ENCODE data around the gene DMD. TPM values are rescaled to one million over a fixed set of nuclear protein-coding genes. Genes with fewer than 3 reads are reported as not detected.

The DMD gene
- total and polyA plus RNA-seq, 2 of the 8 experiments (the other 6 are each of a cell fraction or from before 2014, with no cell fraction given) = 4.8 to 7.4 TPM

- TF ChIP-seq CHD7 (IDR thresholded peaks at IDR 0.05; ENCODE audit: insufficient replicate concordance, low read length) (no peak), CTCF (IDR thresholded peaks at IDR 0.05; ENCODE audit: control extremely low read depth in 1 of 3, insufficient read depth in 1 of 3, low read depth in 1 of 3, low read length in 3 of 3) (no peak), BCL11A (IDR thresholded peaks at IDR 0.05; ENCODE audit: low read depth in 2 of 2, low read length in 2 of 2) (no peak), JUND (IDR thresholded peaks at IDR 0.05; ENCODE audit: low read length) (no peak), NRF1 (IDR thresholded peaks at IDR 0.05; ENCODE audit: low read depth, low read length) (no peak), MAX (IDR thresholded peaks at IDR 0.05) (no peak), NANOG (IDR thresholded peaks at IDR 0.05; ENCODE audit: insufficient read depth, low read depth, low read length, poor library complexity, severe bottlenecking) (no peak), KDM1A (IDR thresholded peaks at IDR 0.05; ENCODE audit: borderline replicate concordance, low read length) (no peak), TEAD4 (IDR thresholded peaks at IDR 0.05; ENCODE audit: low read depth, low read length) (no peak)
Measured at GRCh38 chrX:31147175-31147574, 2064.2 kb downstream of the DMD start (continued).

Data from H1 (cell line).